22Rv1 (cell line): ENCODE measurements around the gene COA8.

ENCODE experiments used
- ZFX ChIP-seq: fragments of 450-650 bp; IDR thresholded peaks from 2 replicates; pipeline ENCODE4 v1.6.1; 2017; ENCODE audit warnings: antibody characterized with exemption, borderline replicate concordance
- TF ChIP-seq, protein P1 (sequence below): fragments of 450-650 bp; IDR thresholded peaks from 2 replicates; pipeline ENCODE4 v1.5.1; 2017; ENCODE audit warnings: mild to moderate bottlenecking

- TF ChIP-seq, protein P1, sequence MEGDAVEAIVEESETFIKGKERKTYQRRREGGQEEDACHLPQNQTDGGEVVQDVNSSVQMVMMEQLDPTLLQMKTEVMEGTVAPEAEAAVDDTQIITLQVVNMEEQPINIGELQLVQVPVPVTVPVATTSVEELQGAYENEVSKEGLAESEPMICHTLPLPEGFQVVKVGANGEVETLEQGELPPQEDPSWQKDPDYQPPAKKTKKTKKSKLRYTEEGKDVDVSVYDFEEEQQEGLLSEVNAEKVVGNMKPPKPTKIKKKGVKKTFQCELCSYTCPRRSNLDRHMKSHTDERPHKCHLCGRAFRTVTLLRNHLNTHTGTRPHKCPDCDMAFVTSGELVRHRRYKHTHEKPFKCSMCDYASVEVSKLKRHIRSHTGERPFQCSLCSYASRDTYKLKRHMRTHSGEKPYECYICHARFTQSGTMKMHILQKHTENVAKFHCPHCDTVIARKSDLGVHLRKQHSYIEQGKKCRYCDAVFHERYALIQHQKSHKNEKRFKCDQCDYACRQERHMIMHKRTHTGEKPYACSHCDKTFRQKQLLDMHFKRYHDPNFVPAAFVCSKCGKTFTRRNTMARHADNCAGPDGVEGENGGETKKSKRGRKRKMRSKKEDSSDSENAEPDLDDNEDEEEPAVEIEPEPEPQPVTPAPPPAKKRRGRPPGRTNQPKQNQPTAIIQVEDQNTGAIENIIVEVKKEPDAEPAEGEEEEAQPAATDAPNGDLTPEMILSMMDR: no peak
- TF ChIP-seq ZFX: no peak
These were observed 54.0 kb downstream of the COA8 start for GRCh38 chr14:103616635-103617300.
